ENCODE results near the gene TEX52.

DNA sequence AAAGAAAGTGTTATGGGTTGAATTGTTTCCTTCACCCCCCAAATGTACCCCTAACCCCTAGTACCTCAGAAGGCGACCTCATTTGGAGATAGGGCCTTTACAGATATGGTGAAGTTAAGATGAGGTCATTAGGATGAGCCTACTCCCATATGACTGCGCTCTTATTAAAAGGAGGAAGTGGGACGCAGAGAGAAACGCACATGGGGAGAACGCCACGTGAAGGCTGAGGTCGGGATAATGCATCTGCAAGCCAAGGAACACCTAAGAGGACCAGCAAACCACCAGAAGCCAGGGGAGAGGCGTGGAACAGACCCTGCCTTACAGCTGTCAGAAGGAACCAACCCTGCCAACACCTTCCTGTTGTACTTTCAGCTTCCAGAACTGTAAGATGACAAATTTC, 20.3 kb downstream of the TEX52 start:
- TF ChIP-seq POLR2AphosphoS5 (IDR thresholded peaks at IDR 0.05): no peak
- TF ChIP-seq, protein P1, sequence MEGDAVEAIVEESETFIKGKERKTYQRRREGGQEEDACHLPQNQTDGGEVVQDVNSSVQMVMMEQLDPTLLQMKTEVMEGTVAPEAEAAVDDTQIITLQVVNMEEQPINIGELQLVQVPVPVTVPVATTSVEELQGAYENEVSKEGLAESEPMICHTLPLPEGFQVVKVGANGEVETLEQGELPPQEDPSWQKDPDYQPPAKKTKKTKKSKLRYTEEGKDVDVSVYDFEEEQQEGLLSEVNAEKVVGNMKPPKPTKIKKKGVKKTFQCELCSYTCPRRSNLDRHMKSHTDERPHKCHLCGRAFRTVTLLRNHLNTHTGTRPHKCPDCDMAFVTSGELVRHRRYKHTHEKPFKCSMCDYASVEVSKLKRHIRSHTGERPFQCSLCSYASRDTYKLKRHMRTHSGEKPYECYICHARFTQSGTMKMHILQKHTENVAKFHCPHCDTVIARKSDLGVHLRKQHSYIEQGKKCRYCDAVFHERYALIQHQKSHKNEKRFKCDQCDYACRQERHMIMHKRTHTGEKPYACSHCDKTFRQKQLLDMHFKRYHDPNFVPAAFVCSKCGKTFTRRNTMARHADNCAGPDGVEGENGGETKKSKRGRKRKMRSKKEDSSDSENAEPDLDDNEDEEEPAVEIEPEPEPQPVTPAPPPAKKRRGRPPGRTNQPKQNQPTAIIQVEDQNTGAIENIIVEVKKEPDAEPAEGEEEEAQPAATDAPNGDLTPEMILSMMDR (IDR thresholded peaks at IDR 0.05): no peak
